ENCODE results near the gene OR6B1.
"Not testable (repeated sequence)": the region's sequence is repeated elsewhere in the genome, so short reads cannot be mapped to it uniquely, and the experiment has no call there.

Gene OR6B1

DNA sequence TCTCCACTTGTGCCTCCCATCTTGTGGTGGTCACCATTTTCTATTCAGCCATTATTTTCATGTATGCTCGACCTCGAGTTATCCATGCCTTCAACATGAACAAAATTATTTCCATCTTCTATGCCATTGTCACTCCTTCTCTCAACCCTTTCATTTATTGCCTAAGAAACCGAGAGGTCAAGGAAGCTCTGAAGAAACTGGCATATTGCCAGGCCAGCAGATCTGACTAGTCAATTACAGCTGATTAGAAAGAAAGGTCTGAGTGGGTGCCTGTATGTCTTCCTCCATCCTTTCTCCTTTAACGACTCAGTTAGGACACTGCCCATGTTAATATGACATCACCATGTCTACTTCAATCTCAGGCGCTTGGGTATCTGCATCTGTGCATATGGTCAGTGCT lies 4.6 kb downstream of the OR6B1 start:
- TF ChIP-seq, protein P1, sequence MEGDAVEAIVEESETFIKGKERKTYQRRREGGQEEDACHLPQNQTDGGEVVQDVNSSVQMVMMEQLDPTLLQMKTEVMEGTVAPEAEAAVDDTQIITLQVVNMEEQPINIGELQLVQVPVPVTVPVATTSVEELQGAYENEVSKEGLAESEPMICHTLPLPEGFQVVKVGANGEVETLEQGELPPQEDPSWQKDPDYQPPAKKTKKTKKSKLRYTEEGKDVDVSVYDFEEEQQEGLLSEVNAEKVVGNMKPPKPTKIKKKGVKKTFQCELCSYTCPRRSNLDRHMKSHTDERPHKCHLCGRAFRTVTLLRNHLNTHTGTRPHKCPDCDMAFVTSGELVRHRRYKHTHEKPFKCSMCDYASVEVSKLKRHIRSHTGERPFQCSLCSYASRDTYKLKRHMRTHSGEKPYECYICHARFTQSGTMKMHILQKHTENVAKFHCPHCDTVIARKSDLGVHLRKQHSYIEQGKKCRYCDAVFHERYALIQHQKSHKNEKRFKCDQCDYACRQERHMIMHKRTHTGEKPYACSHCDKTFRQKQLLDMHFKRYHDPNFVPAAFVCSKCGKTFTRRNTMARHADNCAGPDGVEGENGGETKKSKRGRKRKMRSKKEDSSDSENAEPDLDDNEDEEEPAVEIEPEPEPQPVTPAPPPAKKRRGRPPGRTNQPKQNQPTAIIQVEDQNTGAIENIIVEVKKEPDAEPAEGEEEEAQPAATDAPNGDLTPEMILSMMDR (IDR thresholded peaks at IDR 0.05; ENCODE audit: low read depth, low read length): no peak
- DNase-seq (ENCODE audit: extremely low read depth, low read depth): no peak

DNA sequence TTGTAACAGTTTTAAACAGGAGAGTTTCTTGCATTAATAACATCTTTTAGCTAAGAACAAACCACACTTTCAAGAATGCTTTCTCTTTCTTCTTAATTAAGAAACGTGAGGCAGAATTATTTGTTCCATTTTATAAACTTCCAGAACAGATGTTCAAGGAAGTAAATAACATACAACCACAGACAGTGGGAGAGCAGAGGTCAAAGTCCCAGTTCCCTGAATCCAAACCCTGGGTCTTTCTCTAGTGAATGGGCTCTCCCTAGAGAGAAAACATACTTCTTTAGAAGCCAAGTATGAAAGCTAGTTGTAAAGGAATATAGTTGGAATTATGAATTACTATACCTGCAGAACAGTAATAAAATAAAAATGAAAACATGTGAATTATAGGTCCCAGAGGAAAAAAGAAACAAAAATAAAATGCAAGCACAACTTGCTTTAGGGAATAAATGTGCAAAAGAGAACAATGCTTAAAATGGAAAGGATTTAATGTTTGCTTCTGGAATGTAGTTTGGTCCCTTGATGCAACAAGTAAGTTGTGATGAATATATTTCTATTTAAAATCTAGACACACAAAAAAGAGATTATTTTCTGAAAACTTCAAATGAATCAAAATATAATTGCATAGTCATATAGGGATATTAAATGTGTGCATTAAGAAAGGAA lies 6.0 kb downstream of the OR6B1 start:
- DNase-seq (ENCODE audit: extremely low read depth, low read depth): no peak
- TF ChIP-seq, protein P1 (IDR thresholded peaks at IDR 0.05; ENCODE audit: low read depth, low read length): no peak

DNA sequence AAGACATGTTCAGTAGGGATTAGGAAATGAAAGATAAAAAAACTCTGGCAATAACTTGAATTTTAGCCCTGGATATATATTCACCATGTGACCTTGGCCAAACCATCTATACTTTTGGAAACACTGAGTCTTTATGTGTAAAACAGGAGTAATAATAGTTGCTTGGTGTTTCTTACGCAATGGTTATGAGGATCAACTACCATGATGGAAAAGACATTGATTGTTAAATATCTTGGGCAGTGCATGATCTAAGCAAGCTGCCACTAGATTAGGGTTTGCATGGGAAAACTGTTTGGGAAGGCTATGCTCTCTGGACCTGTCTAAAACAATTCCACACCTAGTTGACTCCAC lies 6.5 kb downstream of the OR6B1 start:
- DNase-seq (ENCODE audit: extremely low read depth, low read depth): no peak
- TF ChIP-seq, protein P1 (IDR thresholded peaks at IDR 0.05; ENCODE audit: low read depth, low read length): no peak

DNA sequence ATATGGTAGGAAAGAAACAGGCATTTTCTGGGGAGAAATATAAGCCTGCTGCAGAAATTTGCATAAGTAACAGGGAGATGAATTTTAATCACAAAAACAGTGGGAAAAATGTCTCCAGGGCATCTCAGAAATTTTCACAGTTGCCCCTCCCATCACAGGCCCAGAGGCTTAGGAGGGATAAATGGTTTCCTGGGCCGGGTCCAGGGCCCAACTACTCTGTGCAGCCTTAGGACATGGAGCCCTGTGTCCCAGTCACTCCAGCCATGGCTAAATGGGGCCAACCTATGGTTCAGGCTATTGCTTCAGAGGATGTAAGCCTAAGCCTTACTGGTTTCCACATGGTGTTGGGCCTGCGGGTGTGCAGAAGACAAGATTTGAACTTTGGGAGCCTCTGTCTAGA lies 9.2 kb downstream of the OR6B1 start:
- TF ChIP-seq, protein P1 (IDR thresholded peaks at IDR 0.05; ENCODE audit: low read depth, low read length): no peak
- DNase-seq (ENCODE audit: extremely low read depth, low read depth): no peak

DNA sequence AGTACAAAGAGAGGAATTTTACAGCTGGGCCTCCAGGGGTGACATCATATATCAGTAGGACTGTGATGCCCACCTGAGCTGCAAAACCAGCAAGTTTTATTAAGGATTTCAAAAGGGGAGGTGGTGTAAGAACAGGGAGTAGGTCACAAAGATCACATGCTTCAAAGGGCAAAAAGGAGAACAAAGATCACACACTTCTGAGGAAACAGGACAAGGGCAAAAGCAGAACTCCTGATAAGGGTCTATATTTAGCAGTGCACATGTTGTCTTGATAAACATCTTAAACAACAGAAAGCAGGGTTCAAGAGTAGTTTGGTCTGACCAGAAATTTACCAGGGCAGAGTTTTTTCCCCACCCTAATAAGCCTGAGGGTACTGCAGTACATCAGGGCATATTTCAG lies 9.9 kb downstream of the OR6B1 start:
- not testable (repeated sequence) for DNase-seq (ENCODE audit: extremely low read depth, low read depth)

DNA sequence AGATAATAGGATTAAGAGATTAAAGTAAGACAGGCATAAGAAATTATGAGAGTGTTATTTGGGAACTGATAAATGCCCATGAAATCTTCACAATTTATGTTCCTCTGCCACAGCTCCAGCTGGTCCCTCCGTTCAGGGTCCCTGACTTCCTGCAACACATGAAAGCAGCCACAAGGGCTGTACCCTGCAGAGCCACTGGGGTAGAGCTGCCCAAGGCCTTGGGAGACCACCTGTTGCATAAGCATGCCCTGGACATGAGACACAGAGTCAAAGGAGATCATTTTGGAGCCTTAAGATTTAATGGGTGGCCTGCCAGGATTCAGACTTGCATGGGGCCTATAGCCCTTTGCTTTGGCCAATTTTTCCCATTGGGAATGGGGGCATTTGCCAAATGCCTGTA lies 10.7 kb downstream of the OR6B1 start:
- not testable (repeated sequence) for DNase-seq (ENCODE audit: extremely low read depth, low read depth)

DNA sequence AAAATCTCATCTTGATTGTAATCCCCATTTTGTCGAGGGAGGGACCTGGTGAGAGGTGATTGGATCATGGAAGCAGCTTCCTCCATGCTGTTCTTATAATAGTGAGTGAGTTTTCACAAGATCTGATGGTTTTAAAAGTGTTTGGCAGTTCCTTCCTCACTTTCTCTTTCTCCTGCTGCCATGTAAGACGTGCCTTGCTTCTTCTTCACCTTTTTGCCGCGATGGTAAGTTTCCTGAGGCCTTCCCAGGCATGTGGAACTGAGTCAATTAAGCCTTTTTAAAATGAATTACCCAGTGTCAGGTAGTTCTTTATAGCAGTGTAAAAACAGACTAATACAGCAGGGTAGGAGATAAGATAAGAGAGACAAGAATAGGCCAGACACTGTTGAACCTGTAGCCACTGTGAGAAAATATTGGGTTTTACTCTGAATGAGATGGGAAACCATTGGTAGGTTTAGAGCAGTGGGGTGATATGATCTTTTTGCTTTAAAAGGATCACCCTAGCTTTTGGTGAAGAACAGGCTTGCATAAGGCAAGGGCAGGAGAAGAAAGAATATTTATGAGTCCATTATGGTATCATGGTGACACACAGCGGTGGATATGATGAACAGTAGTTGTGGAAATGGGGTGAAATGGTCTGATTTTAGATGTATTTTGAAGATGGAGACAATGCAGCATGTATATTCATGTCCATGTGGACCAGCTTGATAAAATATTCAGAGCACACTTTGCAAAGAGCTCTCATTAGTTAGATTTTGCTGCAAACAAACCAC lies 11.5 kb downstream of the OR6B1 start:
- TF ChIP-seq, protein P1 (IDR thresholded peaks at IDR 0.05; ENCODE audit: low read depth, low read length): peak; percentile 39
- DNase-seq (ENCODE audit: extremely low read depth, low read depth): peak; percentile 11

DNA sequence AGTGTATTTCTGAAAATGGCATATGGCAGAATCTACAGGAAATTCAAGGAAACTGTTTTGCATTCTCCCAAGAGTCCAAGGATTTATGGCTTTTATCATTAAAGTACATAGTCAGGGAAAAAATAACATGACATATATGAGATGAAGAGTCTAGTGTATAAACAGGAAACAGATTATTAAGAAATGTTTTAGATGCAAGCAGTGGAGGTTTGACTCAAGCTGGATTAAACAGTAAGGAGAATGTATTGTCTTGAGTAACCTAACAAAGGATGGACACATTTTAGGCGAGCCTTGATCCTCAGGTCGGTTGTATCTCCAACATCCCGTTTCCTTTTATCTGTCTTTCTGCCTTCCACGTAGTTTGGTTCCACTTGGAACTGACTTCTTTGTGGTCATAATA lies 17.9 kb downstream of the OR6B1 start:
- TF ChIP-seq, protein P1 (IDR thresholded peaks at IDR 0.05; ENCODE audit: low read depth, low read length): no peak
- DNase-seq (ENCODE audit: extremely low read depth, low read depth): no peak

Measured in AG09319 (cell line).